HepG2 (cell line): Measurements from ENCODE around the gene RCOR1. TPM values are rescaled to one million over a fixed set of nuclear protein-coding genes. Genes with fewer than 3 reads are reported as not detected.

Experiments used
- ADNP ChIP-seq: sonication (generic); formaldehyde crosslinking; IDR thresholded peaks from 2 replicates; pipeline ENCODE4 v1.4.0; 2020; ENCODE audit warnings: missing genetic modification reagents
- ESRRA ChIP-seq: sonication (generic); formaldehyde crosslinking; IDR thresholded peaks from 2 replicates; pipeline ENCODE4 v1.5.1; 2020; ENCODE audit warnings: mild to moderate bottlenecking, low read depth, missing genetic modification reagents
- EZH2 ChIP-seq: conservative IDR thresholded peaks from 2 replicates; pipeline ENCODE4 v1.6.1; 2012; ENCODE audit warnings: mild to moderate bottlenecking, low read depth, low read length, moderate library complexity
- HOXA3 ChIP-seq: sonication (generic); formaldehyde crosslinking; IDR thresholded peaks from 2 replicates; pipeline ENCODE4 v1.5.0; 2020; ENCODE audit warnings: missing genetic modification reagents
- MTF2 ChIP-seq: sonication (generic); formaldehyde crosslinking; IDR thresholded peaks from 2 replicates; pipeline ENCODE4 v1.5.0; 2020; ENCODE audit warnings: missing genetic modification reagents, borderline replicate concordance
- MYNN ChIP-seq: sonication (generic); formaldehyde crosslinking; IDR thresholded peaks from 2 replicates; pipeline ENCODE4 v1.4.0; 2020; ENCODE audit warnings: mild to moderate bottlenecking, low read depth, missing genetic modification reagents
- RBM39 ChIP-seq: fragments of 200-400 bp; formaldehyde crosslinking; IDR thresholded peaks from one replicate; pipeline ENCODE4 v1.6.1; 2018; ENCODE audit warnings: antibody characterized with exemption, mild to moderate bottlenecking, low read depth, low read length; ENCODE audit not compliant: poor library complexity, severe bottlenecking
- SIN3B ChIP-seq: fragments of 150-350 bp; IDR thresholded peaks from 2 replicates; pipeline ENCODE4 v1.6.1; 2014; ENCODE audit warnings: low read length
- SP140L ChIP-seq: sonication (generic); formaldehyde crosslinking; IDR thresholded peaks from 2 replicates; pipeline ENCODE4 v1.4.0; 2020; ENCODE audit warnings: missing genetic modification reagents, borderline replicate concordance
- TAF1 ChIP-seq: sonication (generic); formaldehyde crosslinking; IDR thresholded peaks from 2 replicates; pipeline ENCODE4 v1.4.0; 2020; ENCODE audit warnings: missing genetic modification reagents
- ZNF225 ChIP-seq: sonication (generic); formaldehyde crosslinking; IDR thresholded peaks from 2 replicates; pipeline ENCODE4 v1.4.0; 2020; ENCODE audit warnings: mild to moderate bottlenecking, missing genetic modification reagents
- ZNF331 ChIP-seq: sonication (generic); formaldehyde crosslinking; IDR thresholded peaks from 2 replicates; pipeline ENCODE4 v1.4.0; 2020; ENCODE audit warnings: missing genetic modification reagents
- ZNF333 ChIP-seq: sonication (generic); formaldehyde crosslinking; IDR thresholded peaks from 2 replicates; pipeline ENCODE4 v1.4.0; 2020; ENCODE audit warnings: mild to moderate bottlenecking, missing genetic modification reagents, borderline replicate concordance
- ZNF337 ChIP-seq: sonication (generic); formaldehyde crosslinking; IDR thresholded peaks from 2 replicates; pipeline ENCODE4 v1.5.1; 2020; ENCODE audit warnings: missing genetic modification reagents, low read depth, mild to moderate bottlenecking, borderline replicate concordance
- ZNF510 ChIP-seq: sonication (generic); formaldehyde crosslinking; IDR thresholded peaks from 2 replicates; pipeline ENCODE4 v1.4.0; 2020; ENCODE audit warnings: low read depth, mild to moderate bottlenecking, missing genetic modification reagents
- ZNF562 ChIP-seq: sonication (generic); formaldehyde crosslinking; IDR thresholded peaks from 2 replicates; pipeline ENCODE4 v1.8.0; 2022; ENCODE audit warnings: missing genetic modification reagents, borderline replicate concordance
- ZNF713 ChIP-seq: sonication (generic); formaldehyde crosslinking; IDR thresholded peaks from 2 replicates; pipeline ENCODE4 v1.4.0; 2020; ENCODE audit warnings: mild to moderate bottlenecking, missing genetic modification reagents
- polyA plus RNA-seq, 8 experiments: library from polyadenylated mRNA; depleted of rRNA in 3 of 8; stranded (reverse) in 7 of 8; unstranded in 1 of 8; fragments of >200 nt; fragmentation: Illumina TruSeq in 4 of 8; extraction: Trizol in 4 of 8; gene quantifications; 2 replicates each; pipeline versions ENCODE4 v1.2.1 to v1.2.3, GENCODE V29; 2011 to 2016; ENCODE audit warnings: low read depth in 4 of 8, missing spikeins in 1 of 8, mixed read lengths in 1 of 8; ENCODE audit not compliant: insufficient read depth in 1 of 8
- total RNA-seq, 5 experiments: library from RNA; depleted of rRNA; stranded (reverse); fragments of >200 nt; fragmentation: Illumina TruSeq; extraction: Trizol; gene quantifications; 2 replicates each; pipeline ENCODE4 v1.2.3, GENCODE V29; 2016; ENCODE audit warnings: low read depth in 1 of 5
- TF ChIP-seq, protein P1 (sequence below): IDR thresholded peaks from 2 replicates; pipeline ENCODE4 v1.6.1; 2016
- TF ChIP-seq, protein P2 (sequence below): sonication (generic); formaldehyde crosslinking; IDR thresholded peaks from 2 replicates; pipeline ENCODE4 v1.8.1; 2022; ENCODE audit warnings: low read depth, mild to moderate bottlenecking, missing genetic modification reagents
- TF ChIP-seq, protein P3 (sequence below): sonication (generic); formaldehyde crosslinking; IDR thresholded peaks from 2 replicates; pipeline ENCODE4 v1.4.0; 2020; ENCODE audit warnings: mild to moderate bottlenecking, missing genetic modification reagents
- TF ChIP-seq, protein P4 (sequence below): sonication (generic); formaldehyde crosslinking; IDR thresholded peaks from 2 replicates; pipeline ENCODE4 v1.5.0; 2020; ENCODE audit warnings: missing genetic modification reagents
- TF ChIP-seq, protein P5 (sequence below): fragments of 450-650 bp; IDR thresholded peaks from 2 replicates; pipeline ENCODE4 v1.6.1; 2017

RCOR1 gene
- total and polyA plus RNA-seq, 2 of the 13 experiments (the other 11 are each of a cell fraction or from before 2014, with no cell fraction given), result 10.2 to 11.1 TPM

DNA sequence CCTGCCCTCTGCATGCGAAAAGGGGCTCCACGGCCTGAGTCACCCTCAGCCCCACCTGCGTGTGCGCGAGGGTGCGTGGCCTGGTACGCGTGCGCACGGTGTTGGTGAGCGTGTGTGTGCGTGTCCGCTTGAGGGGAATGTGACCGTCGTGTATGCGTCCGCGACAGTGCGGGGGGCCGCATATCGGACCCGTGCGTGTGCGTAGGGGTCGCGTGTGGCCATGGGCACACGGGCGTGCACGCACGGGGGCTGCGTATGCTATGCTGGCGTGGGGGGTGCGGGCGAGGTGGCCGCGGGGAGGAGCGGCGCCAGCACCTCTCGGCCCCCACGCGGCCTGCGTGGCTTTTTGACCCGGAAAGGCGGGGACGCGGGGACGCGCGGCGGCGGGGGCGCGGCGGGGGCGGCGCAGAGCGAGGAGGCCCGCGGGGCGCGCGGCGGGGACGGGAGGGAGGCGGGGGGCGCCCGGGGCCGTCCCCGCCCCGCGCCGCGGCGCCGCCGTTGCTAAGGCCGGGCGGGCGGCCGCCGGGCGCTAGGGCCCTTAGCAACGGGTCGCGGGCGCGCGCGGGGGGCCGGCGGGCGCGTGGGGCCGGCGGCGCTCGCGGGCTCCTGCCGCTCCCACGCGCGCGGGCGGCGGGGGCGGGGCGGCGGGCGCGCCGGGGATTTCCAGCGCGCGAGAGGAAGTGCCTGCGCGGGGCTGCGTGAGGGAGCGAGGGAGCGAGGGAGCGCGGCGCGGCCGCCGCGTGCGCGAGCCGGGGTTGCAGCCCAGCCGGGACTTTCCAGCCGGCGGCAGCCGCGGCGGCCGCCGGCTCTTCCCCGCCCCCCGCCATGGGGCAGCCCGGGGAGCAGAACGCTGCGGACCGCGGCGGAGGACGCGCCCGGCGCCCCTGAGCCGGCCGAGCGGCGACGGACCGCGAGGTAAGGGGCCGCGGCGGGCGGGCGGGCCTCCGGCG, 184.6 kb downstream of the RCOR1 start, which contains the start of gene TRAF3 (continued):
- TF ChIP-seq, protein P1, sequence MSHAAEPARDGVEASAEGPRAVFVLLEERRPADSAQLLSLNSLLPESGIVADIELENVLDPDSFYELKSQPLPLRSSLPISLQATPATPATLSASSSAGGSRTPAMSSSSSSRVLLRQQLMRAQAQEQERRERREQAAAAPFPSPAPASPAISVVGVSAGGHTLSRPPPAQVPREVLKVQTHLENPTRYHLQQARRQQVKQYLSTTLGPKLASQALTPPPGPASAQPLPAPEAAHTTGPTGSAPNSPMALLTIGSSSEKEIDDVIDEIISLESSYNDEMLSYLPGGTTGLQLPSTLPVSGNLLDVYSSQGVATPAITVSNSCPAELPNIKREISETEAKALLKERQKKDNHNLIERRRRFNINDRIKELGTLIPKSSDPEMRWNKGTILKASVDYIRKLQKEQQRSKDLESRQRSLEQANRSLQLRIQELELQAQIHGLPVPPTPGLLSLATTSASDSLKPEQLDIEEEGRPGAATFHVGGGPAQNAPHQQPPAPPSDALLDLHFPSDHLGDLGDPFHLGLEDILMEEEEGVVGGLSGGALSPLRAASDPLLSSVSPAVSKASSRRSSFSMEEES (CRISPR knock-in tag), result no peak
- TF ChIP-seq ADNP (CRISPR knock-in tag), result no peak; the same call in 1 of the 2 replicates
- TF ChIP-seq EZH2, result no peak
- no peak for TF ChIP-seq ZNF510
- TF ChIP-seq, protein P2, sequence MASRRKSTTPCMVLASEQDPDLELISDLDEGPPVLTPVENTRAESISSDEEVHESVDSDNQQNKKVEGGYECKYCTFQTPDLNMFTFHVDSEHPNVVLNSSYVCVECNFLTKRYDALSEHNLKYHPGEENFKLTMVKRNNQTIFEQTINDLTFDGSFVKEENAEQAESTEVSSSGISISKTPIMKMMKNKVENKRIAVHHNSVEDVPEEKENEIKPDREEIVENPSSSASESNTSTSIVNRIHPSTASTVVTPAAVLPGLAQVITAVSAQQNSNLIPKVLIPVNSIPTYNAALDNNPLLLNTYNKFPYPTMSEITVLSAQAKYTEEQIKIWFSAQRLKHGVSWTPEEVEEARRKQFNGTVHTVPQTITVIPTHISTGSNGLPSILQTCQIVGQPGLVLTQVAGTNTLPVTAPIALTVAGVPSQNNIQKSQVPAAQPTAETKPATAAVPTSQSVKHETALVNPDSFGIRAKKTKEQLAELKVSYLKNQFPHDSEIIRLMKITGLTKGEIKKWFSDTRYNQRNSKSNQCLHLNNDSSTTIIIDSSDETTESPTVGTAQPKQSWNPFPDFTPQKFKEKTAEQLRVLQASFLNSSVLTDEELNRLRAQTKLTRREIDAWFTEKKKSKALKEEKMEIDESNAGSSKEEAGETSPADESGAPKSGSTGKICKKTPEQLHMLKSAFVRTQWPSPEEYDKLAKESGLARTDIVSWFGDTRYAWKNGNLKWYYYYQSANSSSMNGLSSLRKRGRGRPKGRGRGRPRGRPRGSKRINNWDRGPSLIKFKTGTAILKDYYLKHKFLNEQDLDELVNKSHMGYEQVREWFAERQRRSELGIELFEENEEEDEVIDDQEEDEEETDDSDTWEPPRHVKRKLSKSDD, result peak; percentile 95
- no peak for TF ChIP-seq ZNF713 (CRISPR knock-in tag)
- no peak for TF ChIP-seq RBM39
- TF ChIP-seq ZNF337, result no peak
- TF ChIP-seq, protein P3, sequence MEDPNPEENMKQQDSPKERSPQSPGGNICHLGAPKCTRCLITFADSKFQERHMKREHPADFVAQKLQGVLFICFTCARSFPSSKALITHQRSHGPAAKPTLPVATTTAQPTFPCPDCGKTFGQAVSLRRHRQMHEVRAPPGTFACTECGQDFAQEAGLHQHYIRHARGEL (CRISPR knock-in tag), result no peak
- no peak for TF ChIP-seq MTF2
- no peak for TF ChIP-seq ZNF331 (CRISPR knock-in tag)
- 0 out of 2 replicates have a peak, but pooled peaks have one; percentile 75 for TF ChIP-seq ZNF333 (CRISPR knock-in tag)
- no peak for TF ChIP-seq MYNN (CRISPR knock-in tag)
- no peak for TF ChIP-seq SIN3B
- no peak for TF ChIP-seq ZNF562 (CRISPR knock-in tag)
- no peak for TF ChIP-seq SP140L (CRISPR knock-in tag)
- 0 out of 2 replicates have a peak, but pooled peaks have one; percentile 41 for TF ChIP-seq ZNF225
- TF ChIP-seq ESRRA (CRISPR knock-in tag), result no peak
- TF ChIP-seq HOXA3 (CRISPR knock-in tag), result peak; percentile 77
- TF ChIP-seq TAF1 (CRISPR knock-in tag), result no peak
- TF ChIP-seq, protein P4, sequence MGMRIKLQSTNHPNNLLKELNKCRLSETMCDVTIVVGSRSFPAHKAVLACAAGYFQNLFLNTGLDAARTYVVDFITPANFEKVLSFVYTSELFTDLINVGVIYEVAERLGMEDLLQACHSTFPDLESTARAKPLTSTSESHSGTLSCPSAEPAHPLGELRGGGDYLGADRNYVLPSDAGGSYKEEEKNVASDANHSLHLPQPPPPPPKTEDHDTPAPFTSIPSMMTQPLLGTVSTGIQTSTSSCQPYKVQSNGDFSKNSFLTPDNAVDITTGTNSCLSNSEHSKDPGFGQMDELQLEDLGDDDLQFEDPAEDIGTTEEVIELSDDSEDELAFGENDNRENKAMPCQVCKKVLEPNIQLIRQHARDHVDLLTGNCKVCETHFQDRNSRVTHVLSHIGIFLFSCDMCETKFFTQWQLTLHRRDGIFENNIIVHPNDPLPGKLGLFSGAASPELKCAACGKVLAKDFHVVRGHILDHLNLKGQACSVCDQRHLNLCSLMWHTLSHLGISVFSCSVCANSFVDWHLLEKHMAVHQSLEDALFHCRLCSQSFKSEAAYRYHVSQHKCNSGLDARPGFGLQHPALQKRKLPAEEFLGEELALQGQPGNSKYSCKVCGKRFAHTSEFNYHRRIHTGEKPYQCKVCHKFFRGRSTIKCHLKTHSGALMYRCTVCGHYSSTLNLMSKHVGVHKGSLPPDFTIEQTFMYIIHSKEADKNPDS (CRISPR knock-in tag), result no peak
- TF ChIP-seq, protein P5, sequence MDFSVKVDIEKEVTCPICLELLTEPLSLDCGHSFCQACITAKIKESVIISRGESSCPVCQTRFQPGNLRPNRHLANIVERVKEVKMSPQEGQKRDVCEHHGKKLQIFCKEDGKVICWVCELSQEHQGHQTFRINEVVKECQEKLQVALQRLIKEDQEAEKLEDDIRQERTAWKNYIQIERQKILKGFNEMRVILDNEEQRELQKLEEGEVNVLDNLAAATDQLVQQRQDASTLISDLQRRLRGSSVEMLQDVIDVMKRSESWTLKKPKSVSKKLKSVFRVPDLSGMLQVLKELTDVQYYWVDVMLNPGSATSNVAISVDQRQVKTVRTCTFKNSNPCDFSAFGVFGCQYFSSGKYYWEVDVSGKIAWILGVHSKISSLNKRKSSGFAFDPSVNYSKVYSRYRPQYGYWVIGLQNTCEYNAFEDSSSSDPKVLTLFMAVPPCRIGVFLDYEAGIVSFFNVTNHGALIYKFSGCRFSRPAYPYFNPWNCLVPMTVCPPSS, result no peak
